PC-3 (cell line): ENCODE measurements around the gene ALPK1.

Experiments used
- EZH2 ChIP-seq: fragments of 300-600 bp; sonication (generic); IDR thresholded peaks from one replicate; pipeline ENCODE4 v1.6.1; 2017; ENCODE audit warnings: antibody characterized with exemption, mild to moderate bottlenecking, low read length; ENCODE audit not compliant: unreplicated experiment
- TF ChIP-seq, protein P1 (sequence below): fragments of 300-600 bp; sonication (generic); conservative IDR thresholded peaks from 2 replicates; pipeline ENCODE4 v1.5.1; 2017; ENCODE audit warnings: antibody characterized with exemption, low read depth, mild to moderate bottlenecking, low read length

GRCh38 chr4:112318239-112319142 lies 21.3 kb downstream of the ALPK1 start:
- TF ChIP-seq EZH2 = no peak
- TF ChIP-seq, protein P1, sequence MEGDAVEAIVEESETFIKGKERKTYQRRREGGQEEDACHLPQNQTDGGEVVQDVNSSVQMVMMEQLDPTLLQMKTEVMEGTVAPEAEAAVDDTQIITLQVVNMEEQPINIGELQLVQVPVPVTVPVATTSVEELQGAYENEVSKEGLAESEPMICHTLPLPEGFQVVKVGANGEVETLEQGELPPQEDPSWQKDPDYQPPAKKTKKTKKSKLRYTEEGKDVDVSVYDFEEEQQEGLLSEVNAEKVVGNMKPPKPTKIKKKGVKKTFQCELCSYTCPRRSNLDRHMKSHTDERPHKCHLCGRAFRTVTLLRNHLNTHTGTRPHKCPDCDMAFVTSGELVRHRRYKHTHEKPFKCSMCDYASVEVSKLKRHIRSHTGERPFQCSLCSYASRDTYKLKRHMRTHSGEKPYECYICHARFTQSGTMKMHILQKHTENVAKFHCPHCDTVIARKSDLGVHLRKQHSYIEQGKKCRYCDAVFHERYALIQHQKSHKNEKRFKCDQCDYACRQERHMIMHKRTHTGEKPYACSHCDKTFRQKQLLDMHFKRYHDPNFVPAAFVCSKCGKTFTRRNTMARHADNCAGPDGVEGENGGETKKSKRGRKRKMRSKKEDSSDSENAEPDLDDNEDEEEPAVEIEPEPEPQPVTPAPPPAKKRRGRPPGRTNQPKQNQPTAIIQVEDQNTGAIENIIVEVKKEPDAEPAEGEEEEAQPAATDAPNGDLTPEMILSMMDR = no peak
